ENCODE results near the gene ENTHD1.

ENTHD1 gene

DNA sequence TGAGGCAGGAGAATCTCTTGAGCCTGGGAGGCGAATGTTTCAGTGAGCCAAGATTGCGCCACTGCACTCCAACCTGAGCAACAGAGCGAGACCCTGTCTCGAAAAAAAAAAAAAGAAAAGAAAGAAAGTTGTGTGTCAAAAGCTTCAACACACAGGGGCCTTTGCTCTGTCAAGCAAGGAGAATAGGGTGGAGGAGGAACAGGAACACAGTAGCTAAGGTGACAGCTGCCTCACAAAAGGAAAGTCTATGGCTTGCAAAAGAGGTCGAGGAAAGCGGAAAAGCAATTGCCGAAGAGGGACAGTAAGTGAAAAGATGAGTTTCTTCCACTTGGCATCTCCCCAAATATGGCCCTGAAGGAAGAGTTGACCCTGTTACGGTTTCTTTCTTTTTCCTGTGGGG is 40.2 kb upstream of the ENTHD1 start:
- Histone ChIP-seq H3K4me3 (ENCODE audit: low read length) (no peak overlapping the region), H3K4me1 (ENCODE audit: insufficient read depth, low read length) (peaks cover 10% of the 10 kb centered on the region; the same call in 1 of the 2 replicates), H3K36me3 (ENCODE audit: insufficient read depth, low read depth, low read length) (no peaks in the 10 kb centered on the region), H3K9me3 (ENCODE audit: insufficient read depth, low read depth, low read length) (no peaks in the 10 kb centered on the region), H3K27ac (ENCODE audit: low read length) (no peak overlapping the region), H3K9ac (ENCODE audit: low read depth, low read length) (no peak overlapping the region), H3K27me3 (ENCODE audit: insufficient read depth, low read length) (no peaks in the 10 kb centered on the region)

DNA sequence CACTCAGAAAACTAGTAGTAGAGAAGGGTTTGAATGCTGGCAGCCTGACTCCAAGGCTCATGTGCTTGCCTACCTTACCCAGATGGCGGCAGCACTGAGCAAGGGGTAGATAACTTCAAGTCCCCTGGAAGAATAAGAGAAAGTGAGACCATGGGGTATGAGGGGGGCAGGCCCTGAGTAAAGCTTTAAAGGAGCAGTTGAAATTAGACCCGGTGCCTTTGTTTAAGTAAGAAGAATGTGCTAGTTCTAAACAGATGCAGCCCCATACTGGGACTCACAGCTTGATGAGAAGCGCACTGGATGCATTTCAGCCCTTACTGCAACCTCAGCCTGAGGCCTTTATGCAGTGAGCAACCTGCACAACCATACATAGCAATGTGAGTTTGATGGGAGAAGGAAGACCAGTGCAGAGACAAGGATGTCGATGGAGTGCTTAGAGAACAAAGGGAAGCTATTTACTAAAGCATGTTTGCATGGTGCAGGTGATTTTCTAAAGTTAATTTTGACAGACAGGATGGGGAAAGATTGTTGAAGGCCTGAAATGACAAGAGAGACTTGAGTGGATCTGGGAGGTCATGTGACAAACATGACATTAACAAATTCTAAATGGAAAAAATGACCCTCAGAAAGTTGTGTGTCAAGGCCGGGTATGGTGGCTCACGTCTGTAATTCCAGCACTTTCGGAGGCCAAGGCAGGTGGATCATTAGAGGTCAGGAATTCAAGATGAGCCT is 39.5 kb upstream of the ENTHD1 start:
- no peak overlapping the region for H3K27ac ChIP-seq (ENCODE audit: low read length)
- H3K9ac ChIP-seq (ENCODE audit: low read depth, low read length) = no peak overlapping the region
- H3K4me3 ChIP-seq (ENCODE audit: low read length) = no peak overlapping the region
- peaks cover 10% of the 10 kb centered on the region; the same call in 1 of the 2 replicates for H3K4me1 ChIP-seq (ENCODE audit: insufficient read depth, low read length)
- no peaks in the 10 kb centered on the region for H3K27me3 ChIP-seq (ENCODE audit: insufficient read depth, low read length)
- no peaks in the 10 kb centered on the region for H3K36me3 ChIP-seq (ENCODE audit: insufficient read depth, low read depth, low read length)
- no peaks in the 10 kb centered on the region for H3K9me3 ChIP-seq (ENCODE audit: insufficient read depth, low read depth, low read length)

DNA sequence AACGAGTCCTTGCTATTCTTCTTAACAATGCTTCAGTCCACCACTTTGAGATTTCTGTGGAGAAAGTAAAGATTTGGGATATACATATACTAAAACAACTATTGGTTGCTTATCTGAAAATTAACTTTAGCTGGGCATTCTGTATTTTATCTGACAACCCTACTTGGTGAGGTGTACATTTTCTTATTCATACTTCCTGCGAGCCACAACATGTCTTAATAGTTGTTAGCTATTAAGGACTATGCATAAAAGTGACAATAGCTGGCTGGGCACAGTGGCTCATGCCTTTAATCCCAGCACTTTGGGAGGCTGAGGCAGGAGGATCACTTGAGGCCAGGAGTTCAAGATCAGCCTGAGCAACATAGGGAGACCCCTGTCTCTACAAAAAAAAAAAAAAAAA is 38.6 kb upstream of the ENTHD1 start:
- Histone ChIP-seq H3K27ac (ENCODE audit: low read length) (no peak overlapping the region), H3K9ac (ENCODE audit: low read depth, low read length) (no peak overlapping the region), H3K9me3 (ENCODE audit: insufficient read depth, low read depth, low read length) (no peaks in the 10 kb centered on the region), H3K4me1 (ENCODE audit: insufficient read depth, low read length) (peaks cover 10% of the 10 kb centered on the region; the same call in 1 of the 2 replicates), H3K27me3 (ENCODE audit: insufficient read depth, low read length) (no peaks in the 10 kb centered on the region), H3K36me3 (ENCODE audit: insufficient read depth, low read depth, low read length) (no peaks in the 10 kb centered on the region), H3K4me3 (ENCODE audit: low read length) (no peak overlapping the region)

DNA sequence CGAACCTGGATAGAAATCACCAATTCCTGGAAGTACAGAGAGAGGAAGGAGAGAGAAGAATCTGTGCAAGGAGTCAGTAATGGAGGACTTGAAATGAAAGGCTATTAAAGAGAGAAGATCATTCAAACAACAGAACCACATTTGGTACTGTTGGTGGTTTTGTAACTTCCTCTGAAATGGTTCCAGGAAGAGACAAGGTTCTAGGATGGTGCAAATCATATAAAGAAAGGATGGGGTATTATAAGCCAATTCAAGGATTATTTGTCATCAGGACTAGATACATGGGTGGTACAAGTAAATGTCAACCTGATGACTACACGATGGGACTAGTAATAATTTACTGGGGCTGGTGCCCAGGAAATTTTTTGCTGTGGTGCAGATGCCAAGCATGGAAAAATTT is 37.7 kb upstream of the ENTHD1 start:
- Histone ChIP-seq H3K27ac (ENCODE audit: low read length) (no peak overlapping the region), H3K27me3 (ENCODE audit: insufficient read depth, low read length) (no peaks in the 10 kb centered on the region), H3K9ac (ENCODE audit: low read depth, low read length) (no peak overlapping the region), H3K4me1 (ENCODE audit: insufficient read depth, low read length) (peaks cover 10% of the 10 kb centered on the region; the same call in 1 of the 2 replicates), H3K4me3 (ENCODE audit: low read length) (no peak overlapping the region), H3K9me3 (ENCODE audit: insufficient read depth, low read depth, low read length) (no peaks in the 10 kb centered on the region), H3K36me3 (ENCODE audit: insufficient read depth, low read depth, low read length) (no peaks in the 10 kb centered on the region)

DNA sequence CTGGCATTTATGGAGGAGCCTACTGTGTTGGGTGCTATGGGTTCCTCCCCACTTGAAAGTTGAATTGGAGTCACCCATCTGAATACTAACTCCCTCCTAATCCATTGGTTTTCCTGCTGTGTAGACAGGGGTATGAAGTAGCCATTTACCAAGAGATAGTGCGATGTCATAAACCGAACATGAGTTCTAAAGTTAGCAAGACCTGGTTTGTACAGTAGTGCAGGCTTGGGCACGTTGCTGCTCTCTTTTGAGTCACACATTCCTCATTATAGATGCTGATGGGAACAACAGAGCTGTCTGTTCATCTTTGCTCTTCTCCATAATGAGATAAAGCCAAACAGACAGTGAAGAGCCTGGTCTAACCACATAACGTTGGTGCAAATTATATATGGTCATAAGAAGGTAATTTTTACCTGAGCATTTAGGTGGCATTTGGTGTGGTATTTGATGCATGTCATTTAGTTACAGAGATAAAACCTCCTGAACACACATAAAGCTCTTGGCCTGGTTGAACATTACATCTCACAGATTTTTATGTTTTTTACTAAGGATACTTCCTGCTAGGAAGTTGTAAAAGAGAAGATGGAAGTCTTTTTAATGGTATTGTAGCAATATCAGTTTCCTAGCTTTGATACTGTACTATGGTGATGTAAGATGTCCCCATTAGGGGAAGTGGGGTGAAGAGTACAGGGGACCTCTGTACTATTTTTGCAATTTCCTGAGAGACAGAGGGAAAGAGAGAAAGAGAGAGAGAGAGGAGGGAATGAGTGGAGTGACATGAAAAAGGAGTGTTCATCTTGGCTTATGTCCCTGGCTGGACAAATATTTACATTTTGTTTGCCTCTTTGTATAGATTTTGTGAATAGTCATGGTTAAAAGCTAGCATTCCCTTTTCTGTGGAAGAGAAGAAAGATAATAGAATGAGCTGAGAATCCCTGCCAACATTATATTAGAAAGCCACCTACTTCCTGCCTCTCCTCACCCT is 35.3 kb upstream of the ENTHD1 start:
- H3K27ac ChIP-seq (ENCODE audit: low read length) = no peak overlapping the region
- no peaks in the 10 kb centered on the region for H3K36me3 ChIP-seq (ENCODE audit: insufficient read depth, low read depth, low read length)
- H3K9ac ChIP-seq (ENCODE audit: low read depth, low read length) = no peak overlapping the region
- H3K27me3 ChIP-seq (ENCODE audit: insufficient read depth, low read length) = no peaks in the 10 kb centered on the region
- no peaks in the 10 kb centered on the region for H3K9me3 ChIP-seq (ENCODE audit: insufficient read depth, low read depth, low read length)
- no peak overlapping the region for H3K4me3 ChIP-seq (ENCODE audit: low read length)
- H3K4me1 ChIP-seq (ENCODE audit: insufficient read depth, low read length) = peaks cover 6% of the 10 kb centered on the region; the same call in 1 of the 2 replicates

DNA sequence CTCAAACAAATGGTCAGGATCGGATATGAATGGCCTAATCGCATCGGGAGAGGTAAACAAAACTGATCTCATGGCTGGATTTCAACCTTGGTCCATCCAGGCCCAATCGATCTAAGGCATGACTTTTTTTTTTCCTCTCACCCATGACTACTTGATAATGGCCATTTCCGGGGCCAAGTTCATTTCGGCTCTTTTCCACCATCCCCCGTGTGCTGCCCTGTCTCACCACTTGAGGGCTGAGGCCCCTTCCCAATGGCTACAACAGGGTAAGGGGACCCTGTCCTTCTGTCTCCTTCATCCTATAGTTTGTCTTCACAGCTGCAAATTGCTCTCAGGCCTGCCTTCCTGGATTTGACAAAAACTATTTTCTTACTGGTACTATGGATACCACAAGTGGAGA is 34.0 kb upstream of the ENTHD1 start:
- Histone ChIP-seq H3K4me3 (ENCODE audit: low read length) (no peak overlapping the region), H3K36me3 (ENCODE audit: insufficient read depth, low read depth, low read length) (no peaks in the 10 kb centered on the region), H3K27me3 (ENCODE audit: insufficient read depth, low read length) (no peaks in the 10 kb centered on the region), H3K9ac (ENCODE audit: low read depth, low read length) (no peak overlapping the region), H3K27ac (ENCODE audit: low read length) (no peak overlapping the region), H3K4me1 (ENCODE audit: insufficient read depth, low read length) (no peaks in the 10 kb centered on the region), H3K9me3 (ENCODE audit: insufficient read depth, low read depth, low read length) (no peaks in the 10 kb centered on the region)

DNA sequence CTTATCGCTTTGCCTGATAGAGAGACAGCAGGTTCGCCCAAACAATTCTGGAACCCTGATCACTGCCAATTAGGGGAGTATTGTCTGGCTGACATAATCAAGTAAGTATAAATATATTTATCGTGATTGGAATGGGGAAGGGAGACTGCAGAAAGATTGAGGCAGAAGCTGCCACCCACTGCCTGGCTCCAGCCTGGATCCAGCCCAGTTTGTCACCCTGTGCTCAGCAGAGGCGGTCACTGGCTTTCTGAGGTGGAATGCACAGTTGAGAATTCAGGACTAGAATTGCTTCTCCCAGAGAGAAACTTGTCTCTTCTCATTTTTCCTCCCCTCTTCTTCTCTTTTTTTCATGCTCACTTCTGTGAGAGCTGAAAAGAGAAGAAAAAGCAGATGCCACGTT is 33.2 kb upstream of the ENTHD1 start:
- Histone ChIP-seq H3K27me3 (ENCODE audit: insufficient read depth, low read length) (no peaks in the 10 kb centered on the region), H3K36me3 (ENCODE audit: insufficient read depth, low read depth, low read length) (no peaks in the 10 kb centered on the region), H3K27ac (ENCODE audit: low read length) (no peak overlapping the region), H3K4me3 (ENCODE audit: low read length) (no peak overlapping the region), H3K9ac (ENCODE audit: low read depth, low read length) (no peak overlapping the region), H3K4me1 (ENCODE audit: insufficient read depth, low read length) (no peaks in the 10 kb centered on the region), H3K9me3 (ENCODE audit: insufficient read depth, low read depth, low read length) (no peaks in the 10 kb centered on the region)

DNA sequence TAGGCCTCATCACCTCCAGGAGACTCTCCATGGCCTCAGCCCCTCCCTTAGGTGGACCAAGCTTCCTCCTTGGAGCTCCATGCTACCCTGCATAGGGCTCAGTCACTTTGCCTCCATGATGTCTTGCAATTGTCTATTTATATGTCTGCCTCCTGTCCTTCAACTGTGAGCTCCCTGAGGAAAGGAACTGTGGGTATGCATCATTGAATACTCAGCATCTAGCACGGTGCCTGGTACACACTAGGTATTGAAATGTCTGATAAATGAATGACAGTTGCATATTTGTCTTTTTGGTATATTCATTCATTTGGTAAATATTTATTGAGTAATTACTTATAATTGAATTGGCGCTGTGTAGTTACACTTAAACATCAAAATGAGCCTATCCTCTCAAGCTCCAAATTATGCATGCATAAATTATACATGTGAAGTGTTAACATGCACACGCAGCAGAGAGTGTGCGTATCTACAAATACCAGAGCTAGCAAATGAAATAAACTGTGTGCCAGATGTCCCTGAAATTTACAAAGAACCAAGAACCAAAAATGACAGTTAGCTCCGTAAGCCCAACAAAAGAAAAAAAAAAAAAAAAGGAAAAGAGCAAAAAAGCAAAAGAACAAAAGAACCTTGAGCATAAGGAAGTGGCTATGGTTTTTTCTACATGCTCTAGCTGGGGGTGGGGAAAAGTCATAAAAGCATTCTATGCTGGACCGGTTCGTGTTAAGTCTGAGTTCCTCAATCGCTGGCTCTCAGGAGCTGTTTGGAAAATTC is 32.5 kb upstream of the ENTHD1 start:
- Histone ChIP-seq H3K36me3 (ENCODE audit: insufficient read depth, low read depth, low read length) (no peaks in the 10 kb centered on the region), H3K27me3 (ENCODE audit: insufficient read depth, low read length) (no peaks in the 10 kb centered on the region), H3K9me3 (ENCODE audit: insufficient read depth, low read depth, low read length) (no peaks in the 10 kb centered on the region), H3K27ac (ENCODE audit: low read length) (no peak overlapping the region), H3K4me1 (ENCODE audit: insufficient read depth, low read length) (no peaks in the 10 kb centered on the region), H3K4me3 (ENCODE audit: low read length) (no peak overlapping the region), H3K9ac (ENCODE audit: low read depth, low read length) (no peak overlapping the region)

DNA sequence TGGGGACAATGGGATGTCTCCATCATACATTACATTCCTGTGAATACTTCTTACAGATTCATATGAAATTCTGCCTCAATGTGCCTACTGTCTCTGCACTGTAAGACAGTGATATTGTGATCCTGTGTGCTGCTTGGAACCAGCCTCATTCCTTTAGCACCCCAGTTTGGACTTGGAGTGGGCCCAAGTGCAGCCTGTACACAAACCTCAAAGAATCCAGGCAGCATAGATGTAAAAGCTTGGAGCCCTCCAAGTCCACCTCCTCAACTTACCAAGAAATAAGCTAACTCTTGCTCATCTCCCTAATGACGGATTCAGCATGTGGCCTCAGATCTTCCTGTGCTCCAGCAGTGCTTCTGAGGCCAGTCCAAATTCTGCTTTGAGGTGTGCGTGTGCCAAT is 31.7 kb upstream of the ENTHD1 start:
- no peaks in the 10 kb centered on the region for H3K36me3 ChIP-seq (ENCODE audit: insufficient read depth, low read depth, low read length)
- H3K27ac ChIP-seq (ENCODE audit: low read length) = no peak overlapping the region
- H3K9me3 ChIP-seq (ENCODE audit: insufficient read depth, low read depth, low read length) = no peaks in the 10 kb centered on the region
- no peaks in the 10 kb centered on the region for H3K27me3 ChIP-seq (ENCODE audit: insufficient read depth, low read length)
- no peak overlapping the region for H3K4me3 ChIP-seq (ENCODE audit: low read length)
- no peaks in the 10 kb centered on the region for H3K4me1 ChIP-seq (ENCODE audit: insufficient read depth, low read length)
- H3K9ac ChIP-seq (ENCODE audit: low read depth, low read length) = no peak overlapping the region

DNA sequence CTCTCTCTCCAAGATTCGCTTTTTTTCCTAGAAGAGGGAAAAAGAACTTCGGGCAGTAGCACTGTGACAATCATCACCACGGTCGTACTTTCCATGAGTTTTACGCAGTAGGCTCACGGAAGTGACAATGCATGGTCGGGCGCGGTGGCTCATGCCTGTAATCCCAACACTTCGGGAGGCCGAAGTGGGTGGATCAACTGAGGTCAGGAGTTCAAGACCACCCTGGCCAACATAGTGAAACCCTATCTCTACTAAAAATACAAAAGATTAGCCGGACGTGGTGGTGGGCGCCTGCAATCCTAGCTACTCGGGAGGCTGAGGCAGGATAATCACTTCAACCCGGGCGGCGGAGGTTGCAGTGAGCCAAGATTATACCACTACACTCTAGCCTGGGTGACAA is 30.7 kb upstream of the ENTHD1 start:
- no peak overlapping the region for H3K27ac ChIP-seq (ENCODE audit: low read length)
- no peaks in the 10 kb centered on the region for H3K9me3 ChIP-seq (ENCODE audit: insufficient read depth, low read depth, low read length)
- no peaks in the 10 kb centered on the region for H3K27me3 ChIP-seq (ENCODE audit: insufficient read depth, low read length)
- no peaks in the 10 kb centered on the region for H3K36me3 ChIP-seq (ENCODE audit: insufficient read depth, low read depth, low read length)
- no peak overlapping the region for H3K9ac ChIP-seq (ENCODE audit: low read depth, low read length)
- H3K4me3 ChIP-seq (ENCODE audit: low read length) = no peak overlapping the region
- no peaks in the 10 kb centered on the region for H3K4me1 ChIP-seq (ENCODE audit: insufficient read depth, low read length)

DNA sequence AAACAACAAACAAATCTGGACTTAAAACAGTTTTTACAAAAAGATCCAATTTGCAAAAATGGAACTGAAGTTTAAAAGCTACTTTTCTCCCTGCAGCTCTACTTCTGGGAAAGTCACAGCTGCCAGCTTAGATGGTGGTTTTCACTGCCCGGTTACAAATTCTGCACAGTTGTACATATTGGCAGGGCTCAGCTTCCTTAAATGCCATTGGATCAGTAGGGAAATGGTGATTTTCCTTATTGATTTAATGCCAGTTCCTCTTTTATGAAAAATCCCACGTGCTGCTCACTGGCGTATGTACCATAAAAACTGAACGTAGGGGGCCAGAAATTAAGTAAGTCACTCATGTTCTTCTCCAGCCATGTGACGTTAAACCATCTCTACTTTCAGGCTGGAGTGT is 30.1 kb upstream of the ENTHD1 start:
- no peak overlapping the region for H3K9ac ChIP-seq (ENCODE audit: low read depth, low read length)
- no peaks in the 10 kb centered on the region for H3K27me3 ChIP-seq (ENCODE audit: insufficient read depth, low read length)
- H3K4me1 ChIP-seq (ENCODE audit: insufficient read depth, low read length) = no peaks in the 10 kb centered on the region
- no peaks in the 10 kb centered on the region for H3K36me3 ChIP-seq (ENCODE audit: insufficient read depth, low read depth, low read length)
- no peak overlapping the region for H3K4me3 ChIP-seq (ENCODE audit: low read length)
- no peak overlapping the region for H3K27ac ChIP-seq (ENCODE audit: low read length)
- H3K9me3 ChIP-seq (ENCODE audit: insufficient read depth, low read depth, low read length) = no peaks in the 10 kb centered on the region
